ENCODE results near the gene HIVEP2.

Gene HIVEP2

DNA sequence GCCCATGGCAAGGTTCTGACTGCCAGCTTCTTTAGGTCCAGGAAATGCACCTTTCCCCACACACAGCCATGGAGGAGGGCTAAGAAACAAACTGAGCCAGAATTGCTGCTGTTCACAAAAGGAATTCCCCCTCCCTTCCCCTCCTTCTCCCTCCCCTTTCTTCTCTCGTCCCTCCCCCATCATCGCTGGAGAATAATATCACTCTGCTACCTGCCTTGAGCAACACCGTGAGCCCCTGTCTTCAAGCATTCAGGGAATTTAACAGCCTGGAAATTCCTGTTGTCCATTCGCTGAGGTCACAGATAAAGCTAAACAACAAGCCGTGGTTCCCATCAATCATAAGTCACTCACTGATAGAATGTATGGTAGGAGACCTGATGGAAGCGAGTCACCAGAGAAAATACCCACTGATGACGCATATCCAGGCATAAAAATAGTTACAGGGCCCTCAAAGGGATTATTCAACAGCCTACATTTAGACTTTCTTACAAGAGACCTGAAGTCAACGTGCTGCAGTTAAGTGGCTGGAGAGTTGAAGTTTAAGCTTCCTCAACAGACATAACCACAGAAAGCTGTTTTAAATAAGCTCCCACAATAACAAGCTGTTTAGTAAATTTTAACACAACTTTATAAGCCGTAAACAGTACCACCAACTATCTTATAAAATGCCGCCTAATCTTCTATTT, 59.7 kb downstream of the HIVEP2 start:
- H3K4me1 ChIP-seq (ENCODE audit: control insufficient read depth in 5 of 5, insufficient read depth in 5 of 5, low read length in 5 of 5), result peaks cover 4 to 20% (median 12%) of the 10 kb centered on the region in 5 donors
- no peaks in the 10 kb centered on the region for H3K9me3 ChIP-seq (ENCODE audit: control insufficient read depth in 5 of 5, low read length in 5 of 5)
- no peaks in the 10 kb centered on the region for H3K36me3 ChIP-seq (ENCODE audit: control insufficient read depth in 5 of 5, insufficient read depth in 5 of 5, low read length in 5 of 5)
- peak overlapping the region in 4 of 5 donors; percentile 25 to 47 (median 38) for H3K4me3 ChIP-seq (ENCODE audit: low read depth in 1 of 5, low read length in 5 of 5)
- peak overlapping the region in 1 of 5 donors; percentile 19 for H3K9ac ChIP-seq (ENCODE audit: low read length in 5 of 5)
- H3K27me3 ChIP-seq (ENCODE audit: control insufficient read depth in 5 of 5, insufficient read depth in 4 of 5, low read length in 5 of 5), result no peaks in the 10 kb centered on the region
- peak overlapping the region; percentile 48 for H3K27ac ChIP-seq (ENCODE audit: low read depth, low read length)

DNA sequence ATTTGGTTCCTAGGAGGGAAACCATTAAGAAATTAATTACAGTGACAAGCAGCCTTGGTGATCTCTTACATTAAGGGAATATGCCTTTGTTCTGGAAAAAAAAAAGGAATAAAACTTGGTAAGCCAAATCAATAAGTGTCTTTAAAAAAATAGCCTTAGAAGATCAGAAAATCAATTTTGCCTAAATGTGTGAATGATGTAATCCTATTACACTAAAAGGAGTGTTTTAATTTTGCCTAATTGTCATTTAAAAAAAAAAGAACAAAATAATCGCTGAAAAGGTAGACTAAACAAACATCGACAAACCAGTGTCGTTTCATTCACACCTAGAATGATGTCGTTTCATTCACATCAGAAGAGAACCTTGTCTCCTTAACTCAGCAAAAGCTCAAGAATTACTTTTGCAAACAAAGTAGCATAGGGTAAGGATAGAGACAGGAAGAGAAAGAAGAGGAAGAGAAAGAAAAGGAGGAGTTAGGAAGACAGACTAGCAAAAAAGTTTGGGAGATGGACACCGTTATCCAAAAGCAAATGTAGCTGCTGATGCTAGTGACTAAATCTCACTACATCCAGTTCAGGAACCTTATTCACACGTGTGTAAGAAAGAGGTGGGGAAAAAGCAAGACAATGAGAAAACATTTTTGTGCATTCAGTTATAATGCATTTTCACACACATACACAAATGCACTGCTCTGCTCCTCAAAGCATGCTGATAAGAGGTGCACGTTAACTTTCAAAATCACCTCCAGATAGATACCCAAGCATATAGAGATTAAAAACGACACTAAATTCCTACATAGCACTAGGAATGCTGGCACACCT, 60.6 kb downstream of the HIVEP2 start:
- Histone ChIP-seq H3K9ac (ENCODE audit: low read length in 5 of 5) (peak overlapping the region in 1 of 5 donors; percentile 87), H3K9me3 (ENCODE audit: control insufficient read depth in 5 of 5, low read length in 5 of 5) (no peaks in the 10 kb centered on the region), H3K36me3 (ENCODE audit: control insufficient read depth in 5 of 5, insufficient read depth in 5 of 5, low read length in 5 of 5) (no peaks in the 10 kb centered on the region), H3K4me1 (ENCODE audit: control insufficient read depth in 5 of 5, insufficient read depth in 5 of 5, low read length in 5 of 5) (peaks cover 4 to 20% (median 12%) of the 10 kb centered on the region in 5 donors), H3K4me3 (ENCODE audit: low read depth in 1 of 5, low read length in 5 of 5) (peak overlapping the region in 2 of 5 donors; percentile 25 to 34), H3K27ac (ENCODE audit: low read depth, low read length) (no peak overlapping the region), H3K27me3 (ENCODE audit: control insufficient read depth in 5 of 5, insufficient read depth in 4 of 5, low read length in 5 of 5) (no peaks in the 10 kb centered on the region)

- H3K4me3 ChIP-seq (ENCODE audit: low read depth in 1 of 5, low read length in 5 of 5), result no peak overlapping the region
- H3K36me3 ChIP-seq (ENCODE audit: control insufficient read depth in 5 of 5, insufficient read depth in 5 of 5, low read length in 5 of 5), result no peaks in the 10 kb centered on the region
- H3K27ac ChIP-seq (ENCODE audit: low read depth, low read length), result no peak overlapping the region
- H3K27me3 ChIP-seq (ENCODE audit: control insufficient read depth in 5 of 5, insufficient read depth in 4 of 5, low read length in 5 of 5), result no peaks in the 10 kb centered on the region
- H3K9me3 ChIP-seq (ENCODE audit: control insufficient read depth in 5 of 5, low read length in 5 of 5), result peaks cover 0 to 2% (median 0%) of the 10 kb centered on the region in 5 donors
- peaks cover 4 to 25% (median 19%) of the 10 kb centered on the region in 5 donors for H3K4me1 ChIP-seq (ENCODE audit: control insufficient read depth in 5 of 5, insufficient read depth in 5 of 5, low read length in 5 of 5)
- H3K9ac ChIP-seq (ENCODE audit: low read length in 5 of 5), result no peak overlapping the region
Measured at GRCh38 chr6:142883011-142883410, 62.0 kb downstream of the HIVEP2 start.

DNA sequence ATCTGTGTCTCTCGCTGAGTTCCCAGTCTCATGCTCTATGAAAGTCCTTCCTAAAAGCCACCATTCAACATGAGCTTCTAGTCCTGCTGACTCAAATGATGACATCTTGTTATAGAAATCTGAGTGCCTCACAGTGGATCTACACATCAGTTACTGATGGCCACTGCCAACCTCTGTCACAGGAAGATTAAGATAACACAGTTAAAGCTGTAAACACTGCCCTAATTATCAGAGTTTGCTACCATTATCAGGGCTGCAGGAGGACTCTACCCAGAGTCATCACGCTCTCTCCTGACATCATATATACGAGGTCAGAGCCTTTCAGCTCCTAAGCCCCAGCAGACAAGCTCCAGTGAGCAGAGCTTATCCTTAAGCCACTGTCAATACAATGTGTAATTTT, 63.2 kb downstream of the HIVEP2 start:
- H3K9ac ChIP-seq (ENCODE audit: low read length in 5 of 5), result no peak overlapping the region

DNA sequence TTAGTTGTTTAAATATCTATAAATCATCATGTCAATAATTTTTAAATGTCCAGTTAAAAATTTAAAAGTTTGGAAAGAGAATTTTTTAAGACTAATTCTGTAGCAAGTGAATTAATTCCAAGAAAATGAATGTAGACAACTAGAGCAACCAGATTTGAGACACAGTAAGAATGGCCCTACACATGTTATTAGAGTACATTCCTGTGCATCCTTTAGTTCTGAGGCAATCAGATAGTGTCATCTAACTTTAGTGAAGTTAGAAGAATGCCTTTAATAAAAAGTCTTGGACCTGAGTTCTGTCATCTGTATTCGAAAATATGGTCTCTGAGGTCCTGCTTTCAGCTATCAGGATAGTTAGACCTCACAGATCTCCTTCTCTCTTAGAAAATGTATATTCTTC, 63.7 kb downstream of the HIVEP2 start:
- peaks cover 4 to 22% (median 17%) of the 10 kb centered on the region in 5 donors for H3K4me1 ChIP-seq (ENCODE audit: control insufficient read depth in 5 of 5, insufficient read depth in 5 of 5, low read length in 5 of 5)
- H3K27ac ChIP-seq (ENCODE audit: low read depth, low read length), result no peak overlapping the region

More for the DNA sequence above, 63.2 kb downstream of the HIVEP2 start:
- no peaks in the 10 kb centered on the region for H3K36me3 ChIP-seq (ENCODE audit: control insufficient read depth in 5 of 5, insufficient read depth in 5 of 5, low read length in 5 of 5)
- peaks cover 4 to 24% (median 19%) of the 10 kb centered on the region in 5 donors for H3K4me1 ChIP-seq (ENCODE audit: control insufficient read depth in 5 of 5, insufficient read depth in 5 of 5, low read length in 5 of 5)
- H3K9me3 ChIP-seq (ENCODE audit: control insufficient read depth in 5 of 5, low read length in 5 of 5), result peaks cover 0 to 7% (median 0%) of the 10 kb centered on the region in 5 donors
- H3K4me3 ChIP-seq (ENCODE audit: low read depth in 1 of 5, low read length in 5 of 5), result no peak overlapping the region
- no peaks in the 10 kb centered on the region for H3K27me3 ChIP-seq (ENCODE audit: control insufficient read depth in 5 of 5, insufficient read depth in 4 of 5, low read length in 5 of 5)
- no peak overlapping the region for H3K27ac ChIP-seq (ENCODE audit: low read depth, low read length)

DNA sequence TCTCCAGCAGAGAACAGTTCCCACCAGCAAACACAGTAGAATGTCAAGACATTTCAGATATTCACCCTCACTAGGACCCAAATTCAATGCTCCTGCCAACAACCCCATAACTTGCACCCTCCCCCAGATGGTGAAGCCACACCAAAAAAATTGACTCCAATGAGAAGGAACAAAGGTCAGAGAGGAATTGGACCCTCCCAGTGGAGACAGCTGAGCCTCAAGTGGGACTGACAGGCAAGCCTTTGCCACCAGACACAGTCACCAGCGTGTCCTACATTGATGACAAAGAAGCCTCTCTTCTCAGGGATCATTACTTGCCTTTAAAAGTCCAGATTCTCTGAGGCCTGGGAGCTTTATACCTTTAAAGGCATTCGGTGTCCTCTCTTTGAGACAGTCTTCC, 64.8 kb downstream of the HIVEP2 start:
- no peak overlapping the region for H3K27ac ChIP-seq (ENCODE audit: low read depth, low read length)
- no peaks in the 10 kb centered on the region for H3K27me3 ChIP-seq (ENCODE audit: control insufficient read depth in 5 of 5, insufficient read depth in 4 of 5, low read length in 5 of 5)
- peaks cover 0 to 7% (median 0%) of the 10 kb centered on the region in 5 donors for H3K9me3 ChIP-seq (ENCODE audit: control insufficient read depth in 5 of 5, low read length in 5 of 5)
- H3K36me3 ChIP-seq (ENCODE audit: control insufficient read depth in 5 of 5, insufficient read depth in 5 of 5, low read length in 5 of 5), result peaks cover 0 to 2% (median 0%) of the 10 kb centered on the region in 5 donors
- H3K4me3 ChIP-seq (ENCODE audit: low read depth in 1 of 5, low read length in 5 of 5), result no peak overlapping the region
- H3K9ac ChIP-seq (ENCODE audit: low read length in 5 of 5), result no peak overlapping the region
- peaks cover 4 to 16% (median 11%) of the 10 kb centered on the region in 5 donors for H3K4me1 ChIP-seq (ENCODE audit: control insufficient read depth in 5 of 5, insufficient read depth in 5 of 5, low read length in 5 of 5)

More for the DNA sequence above, 63.7 kb downstream of the HIVEP2 start:
- no peaks in the 10 kb centered on the region for H3K27me3 ChIP-seq (ENCODE audit: control insufficient read depth in 5 of 5, insufficient read depth in 4 of 5, low read length in 5 of 5)
- H3K9me3 ChIP-seq (ENCODE audit: control insufficient read depth in 5 of 5, low read length in 5 of 5), result peaks cover 0 to 7% (median 0%) of the 10 kb centered on the region in 5 donors
- no peak overlapping the region for H3K9ac ChIP-seq (ENCODE audit: low read length in 5 of 5)
- no peak overlapping the region for H3K4me3 ChIP-seq (ENCODE audit: low read depth in 1 of 5, low read length in 5 of 5)
- H3K36me3 ChIP-seq (ENCODE audit: control insufficient read depth in 5 of 5, insufficient read depth in 5 of 5, low read length in 5 of 5), result no peaks in the 10 kb centered on the region

DNA sequence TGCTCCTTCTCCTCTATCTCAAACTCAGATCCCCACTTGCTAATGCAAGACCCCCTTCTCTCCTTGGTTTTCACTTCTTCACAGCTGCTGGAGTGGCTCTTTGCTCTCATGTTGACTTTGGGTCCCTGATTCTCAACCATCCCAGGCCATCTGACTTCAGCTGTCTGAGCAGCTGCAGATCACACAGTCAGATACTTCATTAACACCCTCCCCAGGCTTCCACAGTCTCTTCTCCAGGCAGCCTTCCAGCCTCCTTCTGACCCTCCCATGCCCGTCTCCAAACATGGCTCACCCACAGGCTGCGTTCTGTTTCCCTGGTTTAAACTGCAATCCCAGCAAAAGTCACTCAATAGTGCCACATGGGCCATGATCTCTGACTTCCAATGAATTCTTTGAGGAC, 65.4 kb downstream of the HIVEP2 start:
- Histone ChIP-seq H3K4me1 (ENCODE audit: control insufficient read depth in 5 of 5, insufficient read depth in 5 of 5, low read length in 5 of 5) (peaks cover 1 to 9% (median 7%) of the 10 kb centered on the region in 5 donors), H3K4me3 (ENCODE audit: low read depth in 1 of 5, low read length in 5 of 5) (no peak overlapping the region), H3K9ac (ENCODE audit: low read length in 5 of 5) (no peak overlapping the region), H3K27ac (ENCODE audit: low read depth, low read length) (no peak overlapping the region), H3K9me3 (ENCODE audit: control insufficient read depth in 5 of 5, low read length in 5 of 5) (peaks cover 0 to 7% (median 0%) of the 10 kb centered on the region in 5 donors), H3K36me3 (ENCODE audit: control insufficient read depth in 5 of 5, insufficient read depth in 5 of 5, low read length in 5 of 5) (peaks cover 0 to 2% (median 0%) of the 10 kb centered on the region in 5 donors), H3K27me3 (ENCODE audit: control insufficient read depth in 5 of 5, insufficient read depth in 4 of 5, low read length in 5 of 5) (no peaks in the 10 kb centered on the region)

DNA sequence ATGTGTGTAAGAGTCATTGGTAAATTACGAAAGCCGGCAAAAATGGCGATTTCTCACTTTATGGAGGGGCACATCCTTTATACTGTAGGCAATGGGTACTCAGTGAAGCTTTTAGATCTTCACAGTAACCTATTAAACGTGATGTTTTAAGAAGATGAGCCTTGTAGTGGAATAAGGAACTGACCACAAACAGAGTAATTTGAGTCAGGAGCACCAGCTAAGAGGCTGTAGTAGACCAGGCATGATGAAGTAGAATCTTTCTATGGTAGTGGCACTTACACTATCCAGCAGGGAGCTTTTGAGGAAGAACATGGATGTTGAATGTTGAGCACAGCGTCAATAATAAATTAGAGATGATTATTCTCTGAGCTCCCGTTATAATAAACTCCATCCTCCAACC, 65.9 kb downstream of the HIVEP2 start:
- Histone ChIP-seq H3K27ac (ENCODE audit: low read depth, low read length) (no peak overlapping the region), H3K4me3 (ENCODE audit: low read depth in 1 of 5, low read length in 5 of 5) (no peak overlapping the region), H3K27me3 (ENCODE audit: control insufficient read depth in 5 of 5, insufficient read depth in 4 of 5, low read length in 5 of 5) (no peaks in the 10 kb centered on the region), H3K9me3 (ENCODE audit: control insufficient read depth in 5 of 5, low read length in 5 of 5) (peaks cover 0 to 7% (median 0%) of the 10 kb centered on the region in 5 donors), H3K4me1 (ENCODE audit: control insufficient read depth in 5 of 5, insufficient read depth in 5 of 5, low read length in 5 of 5) (peaks cover 0 to 7% (median 6%) of the 10 kb centered on the region in 5 donors), H3K9ac (ENCODE audit: low read length in 5 of 5) (no peak overlapping the region), H3K36me3 (ENCODE audit: control insufficient read depth in 5 of 5, insufficient read depth in 5 of 5, low read length in 5 of 5) (peaks cover 0 to 2% (median 0%) of the 10 kb centered on the region in 5 donors)

DNA sequence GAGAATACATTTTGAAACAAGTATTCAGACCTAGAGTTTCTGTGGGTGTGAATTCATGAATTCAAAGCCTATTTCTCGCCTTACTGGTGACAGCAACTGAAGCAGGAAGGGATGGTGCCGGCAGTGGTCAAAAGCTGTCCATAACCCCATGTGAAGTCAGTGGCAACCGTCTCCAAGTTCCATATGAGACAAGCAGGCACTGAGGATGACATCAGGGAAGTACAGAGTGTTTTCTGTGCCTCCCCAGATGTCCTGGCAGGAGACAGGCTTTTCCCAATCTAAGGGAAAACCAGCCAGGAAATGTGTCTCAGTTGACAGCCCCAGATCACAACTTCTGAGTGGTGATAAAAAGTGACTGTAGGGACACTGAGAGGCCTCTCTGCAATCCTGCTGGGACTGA, 66.6 kb downstream of the HIVEP2 start:
- H3K27ac ChIP-seq (ENCODE audit: low read depth, low read length), result no peak overlapping the region
- peaks cover 0 to 2% (median 0%) of the 10 kb centered on the region in 5 donors for H3K36me3 ChIP-seq (ENCODE audit: control insufficient read depth in 5 of 5, insufficient read depth in 5 of 5, low read length in 5 of 5)
- no peak overlapping the region for H3K4me3 ChIP-seq (ENCODE audit: low read depth in 1 of 5, low read length in 5 of 5)
- peaks cover 0 to 7% (median 0%) of the 10 kb centered on the region in 5 donors for H3K9me3 ChIP-seq (ENCODE audit: control insufficient read depth in 5 of 5, low read length in 5 of 5)
- H3K4me1 ChIP-seq (ENCODE audit: control insufficient read depth in 5 of 5, insufficient read depth in 5 of 5, low read length in 5 of 5), result peaks cover 0 to 7% (median 6%) of the 10 kb centered on the region in 5 donors
- H3K27me3 ChIP-seq (ENCODE audit: control insufficient read depth in 5 of 5, insufficient read depth in 4 of 5, low read length in 5 of 5), result no peaks in the 10 kb centered on the region
- H3K9ac ChIP-seq (ENCODE audit: low read length in 5 of 5), result no peak overlapping the region

- Histone ChIP-seq H3K27me3 (ENCODE audit: control insufficient read depth in 5 of 5, insufficient read depth in 4 of 5, low read length in 5 of 5) (no peaks in the 10 kb centered on the region), H3K4me1 (ENCODE audit: control insufficient read depth in 5 of 5, insufficient read depth in 5 of 5, low read length in 5 of 5) (peaks cover 0 to 21% (median 15%) of the 10 kb centered on the region in 5 donors), H3K4me3 (ENCODE audit: low read depth in 1 of 5, low read length in 5 of 5) (no peak overlapping the region), H3K9me3 (ENCODE audit: control insufficient read depth in 5 of 5, low read length in 5 of 5) (peaks cover 0 to 7% (median 0%) of the 10 kb centered on the region in 5 donors), H3K36me3 (ENCODE audit: control insufficient read depth in 5 of 5, insufficient read depth in 5 of 5, low read length in 5 of 5) (peaks cover 0 to 2% (median 0%) of the 10 kb centered on the region in 5 donors), H3K27ac (ENCODE audit: low read depth, low read length) (no peak overlapping the region), H3K9ac (ENCODE audit: low read length in 5 of 5) (no peak overlapping the region)
Measured at GRCh38 chr6:142874676-142875075, 70.3 kb downstream of the HIVEP2 start.
